GM23338 (cell line): Measurements from ENCODE around the gene SQSTM1. TPM values are rescaled to one million over a fixed set of nuclear protein-coding genes. Genes with fewer than 3 reads are reported as not detected.
A peak's percentile ranks its signal among the peaks of the same experiment; 100 is the strongest.

Source experiments
- ATAC-seq: fragments of 200-7000 bp; cut with Tn5 transposase; 3 replicates; pipeline ENCODE4 v1.9.1; 2020
- DNase-seq: peaks from one replicate; pipeline ENCODE4 v3.0.0-alpha.2; 2015; ENCODE audit warnings: low spot score
- H2AFZ ChIP-seq: fragments of 200-600 bp; sonication (generic); 2 replicates; pipeline ENCODE4 v1.8.0; 2016; ENCODE audit warnings: antibody characterized with exemption, mild to moderate bottlenecking, moderate library complexity
- H3F3A ChIP-seq: fragments of 200-600 bp; sonication (generic); replicated peaks from 2 replicates; pipeline ENCODE4 v1.8.0; 2017; ENCODE audit warnings: antibody characterized with exemption, mixed run types, low read depth
- H3K27ac ChIP-seq: fragments of 200-600 bp; sonication (generic); 2 replicates; pipeline ENCODE4 v1.6.1; 2016; ENCODE audit warnings: low read depth
- H3K27me3 ChIP-seq: fragments of 200-600 bp; sonication (generic); 2 replicates; pipeline ENCODE4 v1.8.0; 2016; ENCODE audit warnings: mild to moderate bottlenecking, mixed run types, moderate library complexity; ENCODE audit not compliant: insufficient read depth
- H3K36me3 ChIP-seq: fragments of 200-600 bp; sonication (generic); 2 replicates; pipeline ENCODE4 v1.8.0; 2016; ENCODE audit warnings: mild to moderate bottlenecking; ENCODE audit not compliant: insufficient read depth
- H3K4me1 ChIP-seq: fragments of 200-600 bp; sonication (generic); 2 replicates; pipeline ENCODE4 v1.8.0; 2016; ENCODE audit warnings: mild to moderate bottlenecking, moderate library complexity; ENCODE audit not compliant: insufficient read depth
- H3K4me2 ChIP-seq: fragments of 200-600 bp; sonication (generic); 2 replicates; pipeline ENCODE4 v1.7.1; 2017; ENCODE audit warnings: mixed run types
- H3K4me3 ChIP-seq: fragments of 200-600 bp; sonication (generic); 2 replicates; pipeline ENCODE4 v1.6.1; 2016; ENCODE audit warnings: mixed run types
- H3K79me2 ChIP-seq: fragments of 200-600 bp; sonication (generic); replicated peaks from 2 replicates; pipeline ENCODE4 v1.8.0; 2017; ENCODE audit warnings: mild to moderate bottlenecking; ENCODE audit not compliant: insufficient read depth
- H3K9me2 ChIP-seq: fragments of 200-600 bp; sonication (generic); 2 replicates; pipeline ENCODE4 v1.8.0; 2017; ENCODE audit not compliant: insufficient read depth
- H4K20me1 ChIP-seq: fragments of 200-600 bp; sonication (generic); replicated peaks from 2 replicates; pipeline ENCODE4 v1.8.0; 2017; ENCODE audit warnings: mild to moderate bottlenecking; ENCODE audit not compliant: insufficient read depth
- H3K27ac Mint-ChIP-seq: 2 replicates; pipeline ENCODE4 v1.8.0; 2020; ENCODE audit warnings: inconsistent platforms, mild to moderate bottlenecking, moderate library complexity, mixed read lengths
- H3K27me3 Mint-ChIP-seq: 3 replicates; pipeline ENCODE4 v1.8.0; 2022; ENCODE audit warnings: low read depth, mild to moderate bottlenecking, moderate library complexity, mixed read lengths, inconsistent platforms; ENCODE audit not compliant: insufficient read depth, poor library complexity
- H3K36me3 Mint-ChIP-seq: 3 replicates; pipeline ENCODE4 v1.8.0; 2021; ENCODE audit warnings: low read depth, mild to moderate bottlenecking, inconsistent platforms, moderate library complexity, mixed read lengths
- H3K4me1 Mint-ChIP-seq: 3 replicates; pipeline ENCODE4 v1.8.0; 2020; ENCODE audit warnings: mild to moderate bottlenecking, inconsistent platforms, mixed read lengths
- H3K4me3 Mint-ChIP-seq: 3 replicates; pipeline ENCODE4 v1.8.0; 2021; ENCODE audit warnings: moderate library complexity, mild to moderate bottlenecking, inconsistent platforms, mixed read lengths
- H3K9me3 Mint-ChIP-seq: 3 replicates; pipeline ENCODE4 v1.8.0; 2020; ENCODE audit warnings: moderate library complexity, mild to moderate bottlenecking, inconsistent platforms, mixed read lengths
- CREB1 ChIP-seq: fragments of 250-450 bp; sonication (Bioruptor Pico); IDR thresholded peaks from 2 replicates; pipeline ENCODE4 v1.5.0; 2020; ENCODE audit warnings: low read depth, mild to moderate bottlenecking, moderate library complexity
- CTCF ChIP-seq, 2 experiments: fragments of 200-600 bp in 1 of 2; sonication (generic) in 1 of 2; conservative IDR thresholded peaks; 2 replicates each; pipeline versions ENCODE4 v1.5.1 to v1.6.1; 2016 to 2017; ENCODE audit warnings: antibody characterized with exemption in 2 of 2, low read depth in 2 of 2, mild to moderate bottlenecking in 2 of 2, moderate library complexity in 1 of 2
- ETS1 ChIP-seq: IDR thresholded peaks from 2 replicates; pipeline ENCODE4 v1.6.1; 2016; ENCODE audit warnings: antibody characterized with exemption
- EZH2 ChIP-seq: fragments of 200-600 bp; sonication (generic); IDR thresholded peaks from one replicate; pipeline ENCODE4 v1.8.0; 2017; ENCODE audit warnings: antibody characterized with exemption, mild to moderate bottlenecking, low read depth; ENCODE audit not compliant: unreplicated experiment
- EZH2phosphoT487 ChIP-seq: fragments of 200-600 bp; sonication (generic); IDR thresholded peaks from one replicate; pipeline ENCODE4 v1.8.1; 2018; ENCODE audit warnings: antibody characterized with exemption; ENCODE audit not compliant: unreplicated experiment
- JUNB ChIP-seq: IDR thresholded peaks from one replicate; pipeline ENCODE4 v1.6.1; 2016; ENCODE audit warnings: antibody characterized with exemption; ENCODE audit not compliant: unreplicated experiment
- NANOG ChIP-seq: IDR thresholded peaks from 2 replicates; pipeline ENCODE4 v1.6.1; 2016; ENCODE audit warnings: antibody characterized with exemption, borderline replicate concordance
- POLR2AphosphoS5 ChIP-seq: IDR thresholded peaks from 2 replicates; pipeline ENCODE4 v1.6.1; 2016; ENCODE audit warnings: antibody characterized with exemption, low read depth
- REST ChIP-seq: IDR thresholded peaks from one replicate; pipeline ENCODE4 v1.6.1; 2018; ENCODE audit warnings: antibody characterized with exemption; ENCODE audit not compliant: unreplicated experiment
- ZNF114 ChIP-seq: fragments of 250-450 bp; sonication (Bioruptor Pico); IDR thresholded peaks from 2 replicates; pipeline ENCODE4 v1.5.0; 2020; ENCODE audit warnings: mild to moderate bottlenecking, moderate library complexity
- polyA plus RNA-seq: library from polyadenylated mRNA; unstranded; fragments of >200 nt; fragmentation: Nextera tagmentation; extraction: Ambion mirVana; gene quantifications from 2 replicates; pipeline ENCODE4 v1.2.1, GENCODE V29; 2016
- total RNA-seq: library from RNA; depleted of rRNA; stranded (reverse); fragments of >200 nt; shearing (Covaris generic); gene quantifications from 2 replicates; pipeline ENCODE4 v1.2.3, GENCODE V29; 2014

The SQSTM1 gene
- total and polyA plus RNA-seq, 2 experiments from 2014 or later, result 58.0 to 92.6 TPM

GRCh38 chr5:179817890-179818745, 2.6 kb upstream of the SQSTM1 start (continued):
- TF ChIP-seq JUNB (no peak), CTCF (conservative IDR thresholded peaks at IDR 0.05; ENCODE audit: low read depth in 2 of 2) (no peak), EZH2phosphoT487 (no peak), NANOG (no peak), ZNF114 (CRISPR knock-in tag) (no peak), REST (no peak)

- Mint-ChIP-seq H3K36me3 (peaks cover 32% of the 10 kb centered on the region), H3K27me3 (peaks cover 34% of the 10 kb centered on the region), H3K4me1 (peaks cover 37% of the 10 kb centered on the region), H3K9me3 (no peaks in the 10 kb centered on the region), H3K4me3 (peak overlapping the region; percentile 64), H3K27ac (no peak overlapping the region)
- Histone ChIP-seq H3K4me2 (peak overlapping the region; percentile 83), H3K4me3 (peak overlapping the region; percentile 51), H4K20me1 (peaks cover 11% of the 10 kb centered on the region), H2AFZ (no peak overlapping the region; the same call in 1 of the 2 replicates), H3F3A (peaks cover 28% of the 10 kb centered on the region), H3K27ac (no peak overlapping the region), H3K4me1 (peaks cover 33% of the 10 kb centered on the region), H3K36me3 (peaks cover 4% of the 10 kb centered on the region; the same call in 1 of the 2 replicates), H3K79me2 (peaks cover 21% of the 10 kb centered on the region), H3K9me2 (no peaks in the 10 kb centered on the region), H3K27me3 (peaks cover 12% of the 10 kb centered on the region; the same call in 1 of the 2 replicates)
- TF ChIP-seq POLR2AphosphoS5 (peak; percentile 52), EZH2 (no peak), ETS1 (0 out of 2 replicates have a peak, but pooled peaks have one; percentile 36), CREB1 (peak; percentile 81)
- ATAC-seq (peak; percentile 19), DNase-seq (peak; percentile 85)
Measured at GRCh38 chr5:179818746-179819295, 1.9 kb upstream of the SQSTM1 start.
